Hepatocyte (in vitro differentiated cells): Measurements from ENCODE around the gene SCN7A.

Experiments
- CTCF ChIP-seq: fragments of 200-600 bp; sonication (generic); IDR thresholded peaks from 2 replicates; pipeline ENCODE4 v1.5.1; 2016; ENCODE audit warnings: antibody characterized with exemption, mild to moderate bottlenecking; ENCODE audit not compliant: poor library complexity
- EZH2 ChIP-seq: fragments of 200-600 bp; sonication (generic); IDR thresholded peaks from 2 replicates; pipeline ENCODE4 v1.6.1; 2016; ENCODE audit warnings: antibody characterized with exemption, mild to moderate bottlenecking, borderline replicate concordance

GRCh38 chr2:166436189-166436588, 57.9 kb downstream of the SCN7A start:
- no peak for TF ChIP-seq CTCF
- TF ChIP-seq EZH2 = no peak
